MG63 (cell line): ENCODE measurements around the gene ACTC1. TPM values are rescaled to one million over a fixed set of nuclear protein-coding genes. Genes with fewer than 3 reads are reported as not detected.

Experiments
- DNase-seq: peaks from one replicate; pipeline ENCODE4 v3.0.0-alpha.2; 2020
- H3K27me3 ChIP-seq: fragments of 250-450 bp; sonication (Bioruptor Pico); 2 replicates; pipeline ENCODE4 v1.5.1; 2020; ENCODE audit warnings: mild to moderate bottlenecking, moderate library complexity
- H3K36me3 ChIP-seq: fragments of 250-450 bp; sonication (Bioruptor Pico); 2 replicates; pipeline ENCODE4 v1.5.1; 2020; ENCODE audit warnings: mild to moderate bottlenecking, moderate library complexity
- H3K4me3 ChIP-seq: fragments of 250-450 bp; sonication (Bioruptor Pico); 2 replicates; pipeline ENCODE4 v1.5.1; 2020; ENCODE audit warnings: mild to moderate bottlenecking, moderate library complexity
- H3K9me3 ChIP-seq: fragments of 250-450 bp; sonication (Bioruptor Pico); 2 replicates; pipeline ENCODE4 v1.5.1; 2020; ENCODE audit warnings: mild to moderate bottlenecking, moderate library complexity
- total RNA-seq: library from RNA; depleted of rRNA; stranded (reverse); fragments of >200 nt; shearing (Covaris generic); gene quantifications from 2 replicates; pipeline ENCODE4 v1.2.3, GENCODE V29; 2014; ENCODE audit warnings: low replicate concordance

The ACTC1 gene
- total RNA-seq, 1 experiment from 2014 or later: not detected

- Histone ChIP-seq H3K27me3 (no peaks in the 10 kb centered on the region), H3K36me3 (no peaks in the 10 kb centered on the region), H3K4me3 (no peak overlapping the region), H3K9me3 (peaks cover 4% of the 10 kb centered on the region; the same call in 1 of the 2 replicates)
- no peak for DNase-seq
Observed at GRCh38 chr15:34780725-34781124, 14.6 kb downstream of the ACTC1 start.

- Histone ChIP-seq H3K27me3 (no peaks in the 10 kb centered on the region; the same call in 1 of the 2 replicates), H3K4me3 (no peak overlapping the region), H3K9me3 (peaks cover 4% of the 10 kb centered on the region; the same call in 1 of the 2 replicates), H3K36me3 (no peaks in the 10 kb centered on the region)
- DNase-seq: no peak
Observed at GRCh38 chr15:34776606-34777105, 18.7 kb downstream of the ACTC1 start.

- DNase-seq: no peak
- no peaks in the 10 kb centered on the region; the same call in 1 of the 2 replicates for H3K27me3 ChIP-seq
- H3K36me3 ChIP-seq: no peaks in the 10 kb centered on the region
- H3K4me3 ChIP-seq: no peak overlapping the region
- H3K9me3 ChIP-seq: no peaks in the 10 kb centered on the region
Observed at GRCh38 chr15:34773917-34774316, 21.4 kb downstream of the ACTC1 start.

- Histone ChIP-seq H3K36me3 (no peaks in the 10 kb centered on the region), H3K9me3 (no peaks in the 10 kb centered on the region), H3K4me3 (no peak overlapping the region), H3K27me3 (no peaks in the 10 kb centered on the region; the same call in 1 of the 2 replicates)
- no peak for DNase-seq
Observed at GRCh38 chr15:34773013-34773412, 22.3 kb downstream of the ACTC1 start.

GRCh38 chr15:34772312-34772711 is 23.0 kb downstream of the ACTC1 start:
- H3K36me3 ChIP-seq: no peaks in the 10 kb centered on the region
- no peak for DNase-seq
- no peaks in the 10 kb centered on the region; the same call in 1 of the 2 replicates for H3K27me3 ChIP-seq
- H3K4me3 ChIP-seq: no peak overlapping the region
- no peaks in the 10 kb centered on the region for H3K9me3 ChIP-seq

DNA sequence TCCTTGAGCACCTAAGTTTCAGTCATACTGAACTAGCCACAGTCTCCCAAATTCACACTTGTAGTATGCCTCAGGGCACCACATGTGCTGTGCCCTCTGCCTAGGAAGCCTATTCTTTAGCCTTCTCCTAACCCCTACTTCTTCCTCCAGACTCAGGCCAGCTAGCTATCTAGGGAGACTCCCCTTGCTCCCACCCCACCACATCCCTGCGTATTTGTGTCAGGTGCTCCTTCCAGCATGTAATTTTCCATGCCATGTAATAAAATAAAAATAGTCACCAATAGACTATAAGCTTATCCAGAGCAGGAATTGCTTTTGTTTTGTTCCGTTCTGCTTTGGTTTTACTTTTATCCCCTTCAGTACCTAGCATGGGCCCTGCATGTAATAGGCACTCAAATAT is 25.6 kb downstream of the ACTC1 start:
- Histone ChIP-seq H3K9me3 (no peaks in the 10 kb centered on the region), H3K27me3 (no peaks in the 10 kb centered on the region; the same call in 1 of the 2 replicates), H3K4me3 (no peak overlapping the region), H3K36me3 (no peaks in the 10 kb centered on the region)
- DNase-seq: no peak

- no peaks in the 10 kb centered on the region for H3K36me3 ChIP-seq
- no peaks in the 10 kb centered on the region for H3K9me3 ChIP-seq
- no peak for DNase-seq
- H3K4me3 ChIP-seq: no peak overlapping the region
- H3K27me3 ChIP-seq: no peaks in the 10 kb centered on the region; the same call in 1 of the 2 replicates
Observed at GRCh38 chr15:34768530-34768929, 26.8 kb downstream of the ACTC1 start.

GRCh38 chr15:34765741-34766140 is 29.6 kb downstream of the ACTC1 start:
- peaks cover 10% of the 10 kb centered on the region; the same call in 1 of the 2 replicates for H3K27me3 ChIP-seq
- H3K4me3 ChIP-seq: no peak overlapping the region
- DNase-seq: no peak

GRCh38 chr15:34760909-34761308 is 34.4 kb downstream of the ACTC1 start:
- Histone ChIP-seq H3K36me3 (no peaks in the 10 kb centered on the region), H3K27me3 (peaks cover 32% of the 10 kb centered on the region), H3K4me3 (no peak overlapping the region), H3K9me3 (no peaks in the 10 kb centered on the region)
- DNase-seq: no peak

More at GRCh38 chr15:34765741-34766140, 29.6 kb downstream of the ACTC1 start:
- Histone ChIP-seq H3K36me3 (no peaks in the 10 kb centered on the region), H3K9me3 (no peaks in the 10 kb centered on the region)

DNA sequence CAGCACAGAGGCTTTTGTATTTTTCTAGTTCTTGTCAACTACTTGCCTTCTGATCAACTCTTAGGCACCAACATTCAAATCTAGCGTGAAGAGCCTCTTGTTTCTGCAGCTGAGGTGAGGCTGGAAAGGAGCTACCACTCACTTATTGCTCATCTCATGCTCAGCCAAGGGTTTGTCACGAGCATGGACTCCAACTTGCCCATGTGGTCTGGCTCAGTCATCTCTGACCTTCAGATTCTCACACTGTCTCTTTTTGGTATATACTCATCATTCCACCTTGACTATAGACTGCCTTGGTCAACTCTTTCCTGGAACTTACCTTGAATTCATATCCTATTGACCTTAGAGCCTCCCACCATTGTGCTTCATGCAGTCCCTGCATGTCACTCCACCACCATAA is 35.4 kb downstream of the ACTC1 start:
- H3K36me3 ChIP-seq: no peaks in the 10 kb centered on the region
- no peak overlapping the region for H3K4me3 ChIP-seq
- no peaks in the 10 kb centered on the region for H3K9me3 ChIP-seq
- H3K27me3 ChIP-seq: peaks cover 39% of the 10 kb centered on the region
- DNase-seq: no peak

DNA sequence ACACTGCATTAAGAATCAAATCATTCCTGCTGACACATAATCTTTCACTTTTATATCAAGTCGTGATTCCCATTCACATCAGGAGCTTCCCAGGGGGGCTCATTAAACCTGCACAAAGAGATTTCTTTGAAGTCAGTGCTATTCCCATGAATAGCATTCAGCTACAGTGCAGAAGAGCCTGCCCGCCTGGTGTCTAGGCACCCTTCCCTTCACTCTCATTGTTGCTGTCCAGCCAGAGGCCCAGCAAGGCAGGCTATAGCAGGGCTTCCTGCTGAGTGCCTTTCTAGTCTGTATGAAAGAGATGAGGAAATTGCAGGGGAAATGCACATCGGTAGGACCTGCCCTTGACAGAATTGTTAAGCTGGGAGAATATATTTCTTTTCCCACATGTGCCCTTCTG is 36.0 kb downstream of the ACTC1 start:
- H3K4me3 ChIP-seq: no peak overlapping the region
- no peaks in the 10 kb centered on the region for H3K9me3 ChIP-seq
- DNase-seq: no peak
- no peaks in the 10 kb centered on the region for H3K36me3 ChIP-seq
- H3K27me3 ChIP-seq: peaks cover 43% of the 10 kb centered on the region

- Histone ChIP-seq H3K27me3 (peaks cover 47% of the 10 kb centered on the region), H3K4me3 (no peak overlapping the region), H3K9me3 (no peaks in the 10 kb centered on the region), H3K36me3 (no peaks in the 10 kb centered on the region)
- DNase-seq: no peak
Observed at GRCh38 chr15:34757262-34757661, 38.1 kb downstream of the ACTC1 start.

DNA sequence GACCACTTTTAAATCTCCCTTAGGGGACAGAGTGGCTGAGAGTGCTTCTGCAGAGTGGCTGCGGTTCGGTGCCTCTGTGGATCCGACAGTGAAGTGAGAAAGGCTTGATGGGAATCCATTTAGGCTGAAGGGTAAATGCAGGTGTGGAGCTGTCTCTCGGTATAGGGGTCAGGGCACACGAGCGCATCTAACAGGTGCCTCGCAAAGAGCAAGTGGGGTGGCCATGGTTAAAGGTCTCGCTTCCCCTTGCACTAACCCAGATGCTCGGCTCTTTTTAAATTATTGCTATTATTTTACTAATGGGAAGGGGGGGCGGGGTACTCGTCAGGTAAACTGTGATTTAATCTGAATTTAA is 40.0 kb downstream of the ACTC1 start:
- no peak for DNase-seq
- Histone ChIP-seq H3K9me3 (no peaks in the 10 kb centered on the region), H3K27me3 (peaks cover 40% of the 10 kb centered on the region), H3K4me3 (no peak overlapping the region), H3K36me3 (no peaks in the 10 kb centered on the region)

DNA sequence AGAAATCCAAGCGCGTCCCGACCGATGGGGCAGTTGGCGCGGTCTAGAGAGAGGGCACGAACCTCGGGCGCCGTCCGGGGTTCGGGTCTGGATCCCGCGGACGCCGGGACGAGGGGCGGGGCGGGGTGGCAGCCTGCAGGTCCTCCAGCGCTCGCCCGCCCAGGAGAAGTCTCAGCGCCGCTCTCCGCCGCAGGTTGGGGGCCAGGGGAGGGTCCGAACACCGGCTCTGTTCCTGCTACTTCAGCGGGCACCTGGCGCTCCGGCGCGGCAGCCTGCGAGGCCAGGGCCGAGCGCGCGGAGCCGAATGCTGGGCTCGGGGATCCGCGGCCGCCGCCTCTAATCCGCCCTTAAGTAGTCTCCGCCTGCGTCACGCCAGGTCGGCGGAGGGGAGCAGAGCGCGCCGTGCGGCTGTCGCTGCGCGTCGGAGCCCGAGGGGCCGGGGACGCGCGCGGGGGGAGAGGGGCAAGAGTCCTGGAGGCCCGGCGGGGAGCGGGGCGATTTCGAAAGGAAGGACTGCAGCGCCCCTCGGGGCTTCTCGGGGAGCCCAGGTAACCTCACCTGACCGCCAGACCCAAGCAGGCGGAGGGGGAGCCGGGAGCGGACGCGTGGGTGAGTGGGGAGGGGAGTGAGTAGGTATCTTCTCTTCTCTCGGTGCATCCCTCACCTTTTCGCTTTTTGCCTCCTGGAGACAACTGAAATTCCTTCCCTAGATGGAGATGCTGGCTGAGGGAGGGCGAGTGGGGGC is 40.5 kb downstream of the ACTC1 start, which contains the start of gene GJD2:
TSS of gene GJD2 (minus strand) at position 325 of the 745 bp plus-strand sequence. CDS start 510 bp downstream, outside the sequence.
- Histone ChIP-seq H3K27me3 (peaks cover 42% of the 10 kb centered on the region), H3K36me3 (no peaks in the 10 kb centered on the region), H3K4me3 (no peak within 1 kb of the TSS), H3K9me3 (no peaks in the 10 kb centered on the region)
- DNase-seq: no peak

- Histone ChIP-seq H3K27me3 (peaks cover 42% of the 10 kb centered on the region), H3K4me3 (no peak overlapping the region), H3K9me3 (no peaks in the 10 kb centered on the region), H3K36me3 (no peaks in the 10 kb centered on the region)
- no peak for DNase-seq
Observed at GRCh38 chr15:34754171-34754601, 41.2 kb downstream of the ACTC1 start.

GRCh38 chr15:34753236-34753894 is 42.0 kb downstream of the ACTC1 start:
- DNase-seq: peak; percentile 45
- no peaks in the 10 kb centered on the region for H3K36me3 ChIP-seq
- no peak overlapping the region for H3K4me3 ChIP-seq
- H3K9me3 ChIP-seq: no peaks in the 10 kb centered on the region
- peaks cover 40% of the 10 kb centered on the region for H3K27me3 ChIP-seq

- no peak for DNase-seq
- peaks cover 12% of the 10 kb centered on the region for H3K27me3 ChIP-seq
- H3K4me3 ChIP-seq: no peak overlapping the region
- no peaks in the 10 kb centered on the region for H3K36me3 ChIP-seq
- no peaks in the 10 kb centered on the region for H3K9me3 ChIP-seq
Observed at GRCh38 chr15:34749691-34750090, 45.7 kb downstream of the ACTC1 start.
